Measurements from ENCODE around the gene C7orf33. TPM values are rescaled to one million over a fixed set of nuclear protein-coding genes. Genes with fewer than 3 reads are reported as not detected.
A peak's percentile ranks its signal among the peaks of the same experiment; 100 is the strongest.
"Not testable (repeated sequence)": the region's sequence is repeated elsewhere in the genome, so short reads cannot be mapped to it uniquely, and the experiment has no call there.

Gene C7orf33
- total and polyA plus RNA-seq, 2 experiments from 2014 or later = not detected

DNA sequence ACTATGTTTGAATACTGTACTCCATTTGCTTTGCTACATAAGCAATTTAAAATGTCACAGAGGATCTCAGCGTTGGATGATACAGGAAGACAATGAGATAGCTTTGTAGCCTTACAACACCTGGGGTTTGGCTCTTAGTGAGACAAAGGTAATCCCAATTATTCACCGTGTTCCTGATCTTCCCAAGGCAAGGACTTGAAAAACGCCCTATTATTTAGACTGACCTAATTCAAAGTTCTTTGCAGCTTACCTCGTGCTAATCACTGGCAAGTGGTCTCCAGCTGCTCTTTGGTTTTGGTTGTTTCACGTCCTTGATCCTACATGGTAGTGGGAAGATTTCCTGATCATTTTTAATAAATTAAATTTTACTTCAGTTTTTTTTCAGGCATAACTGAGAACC is 23.0 kb upstream of the C7orf33 start:
- TF ChIP-seq POLR2AphosphoS5 (IDR thresholded peaks at IDR 0.05; ENCODE audit: low read depth) (no peak), STAT1 (IDR thresholded peaks at IDR 0.05; ENCODE audit: unreplicated experiment) (no peak), ZNF331 (CRISPR knock-in tag; IDR thresholded peaks at IDR 0.05; ENCODE audit: low read depth) (no peak), ZNF114 (CRISPR knock-in tag; IDR thresholded peaks at IDR 0.05) (no peak)
- TF ChIP-seq, protein P1, sequence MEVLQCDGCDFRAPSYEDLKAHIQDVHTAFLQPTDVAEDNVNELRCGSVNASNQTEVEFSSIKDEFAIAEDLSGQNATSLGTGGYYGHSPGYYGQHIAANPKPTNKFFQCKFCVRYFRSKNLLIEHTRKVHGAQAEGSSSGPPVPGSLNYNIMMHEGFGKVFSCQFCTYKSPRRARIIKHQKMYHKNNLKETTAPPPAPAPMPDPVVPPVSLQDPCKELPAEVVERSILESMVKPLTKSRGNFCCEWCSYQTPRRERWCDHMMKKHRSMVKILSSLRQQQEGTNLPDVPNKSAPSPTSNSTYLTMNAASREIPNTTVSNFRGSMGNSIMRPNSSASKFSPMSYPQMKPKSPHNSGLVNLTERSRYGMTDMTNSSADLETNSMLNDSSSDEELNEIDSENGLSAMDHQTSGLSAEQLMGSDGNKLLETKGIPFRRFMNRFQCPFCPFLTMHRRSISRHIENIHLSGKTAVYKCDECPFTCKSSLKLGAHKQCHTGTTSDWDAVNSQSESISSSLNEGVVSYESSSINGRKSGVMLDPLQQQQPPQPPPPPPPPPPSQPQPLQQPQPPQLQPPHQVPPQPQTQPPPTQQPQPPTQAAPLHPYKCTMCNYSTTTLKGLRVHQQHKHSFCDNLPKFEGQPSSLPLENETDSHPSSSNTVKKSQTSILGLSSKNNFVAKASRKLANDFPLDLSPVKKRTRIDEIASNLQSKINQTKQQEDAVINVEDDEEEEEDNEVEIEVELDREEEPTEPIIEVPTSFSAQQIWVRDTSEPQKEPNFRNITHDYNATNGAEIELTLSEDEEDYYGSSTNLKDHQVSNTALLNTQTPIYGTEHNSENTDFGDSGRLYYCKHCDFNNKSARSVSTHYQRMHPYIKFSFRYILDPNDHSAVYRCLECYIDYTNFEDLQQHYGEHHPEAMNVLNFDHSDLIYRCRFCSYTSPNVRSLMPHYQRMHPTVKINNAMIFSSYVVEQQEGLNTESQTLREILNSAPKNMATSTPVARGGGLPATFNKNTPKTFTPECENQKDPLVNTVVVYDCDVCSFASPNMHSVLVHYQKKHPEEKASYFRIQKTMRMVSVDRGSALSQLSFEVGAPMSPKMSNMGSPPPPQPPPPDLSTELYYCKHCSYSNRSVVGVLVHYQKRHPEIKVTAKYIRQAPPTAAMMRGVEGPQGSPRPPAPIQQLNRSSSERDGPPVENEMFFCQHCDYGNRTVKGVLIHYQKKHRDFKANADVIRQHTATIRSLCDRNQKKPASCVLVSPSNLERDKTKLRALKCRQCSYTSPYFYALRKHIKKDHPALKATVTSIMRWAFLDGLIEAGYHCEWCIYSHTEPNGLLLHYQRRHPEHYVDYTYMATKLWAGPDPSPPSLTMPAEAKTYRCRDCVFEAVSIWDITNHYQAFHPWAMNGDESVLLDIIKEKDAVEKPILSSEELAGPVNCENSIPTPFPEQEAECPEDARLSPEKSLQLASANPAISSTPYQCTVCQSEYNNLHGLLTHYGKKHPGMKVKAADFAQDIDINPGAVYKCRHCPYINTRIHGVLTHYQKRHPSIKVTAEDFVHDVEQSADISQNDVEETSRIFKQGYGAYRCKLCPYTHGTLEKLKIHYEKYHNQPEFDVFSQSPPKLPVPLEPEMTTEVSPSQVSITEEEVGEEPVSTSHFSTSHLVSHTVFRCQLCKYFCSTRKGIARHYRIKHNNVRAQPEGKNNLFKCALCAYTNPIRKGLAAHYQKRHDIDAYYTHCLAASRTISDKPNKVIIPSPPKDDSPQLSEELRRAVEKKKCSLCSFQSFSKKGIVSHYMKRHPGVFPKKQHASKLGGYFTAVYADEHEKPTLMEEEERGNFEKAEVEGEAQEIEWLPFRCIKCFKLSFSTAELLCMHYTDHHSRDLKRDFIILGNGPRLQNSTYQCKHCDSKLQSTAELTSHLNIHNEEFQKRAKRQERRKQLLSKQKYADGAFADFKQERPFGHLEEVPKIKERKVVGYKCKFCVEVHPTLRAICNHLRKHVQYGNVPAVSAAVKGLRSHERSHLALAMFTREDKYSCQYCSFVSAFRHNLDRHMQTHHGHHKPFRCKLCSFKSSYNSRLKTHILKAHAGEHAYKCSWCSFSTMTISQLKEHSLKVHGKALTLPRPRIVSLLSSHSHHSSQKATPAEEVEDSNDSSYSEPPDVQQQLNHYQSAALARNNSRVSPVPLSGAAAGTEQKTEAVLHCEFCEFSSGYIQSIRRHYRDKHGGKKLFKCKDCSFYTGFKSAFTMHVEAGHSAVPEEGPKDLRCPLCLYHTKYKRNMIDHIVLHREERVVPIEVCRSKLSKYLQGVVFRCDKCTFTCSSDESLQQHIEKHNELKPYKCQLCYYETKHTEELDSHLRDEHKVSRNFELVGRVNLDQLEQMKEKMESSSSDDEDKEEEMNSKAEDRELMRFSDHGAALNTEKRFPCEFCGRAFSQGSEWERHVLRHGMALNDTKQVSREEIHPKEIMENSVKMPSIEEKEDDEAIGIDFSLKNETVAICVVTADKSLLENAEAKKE (CRISPR knock-in tag; IDR thresholded peaks at IDR 0.05) = peak; percentile 72
- Mint-ChIP-seq H3K27ac (no peak overlapping the region; the same call in 1 of the 2 replicates), H3K4me3 (no peak overlapping the region), H3K36me3 (ENCODE audit: low read depth) (peaks cover 4% of the 10 kb centered on the region; the same call in 1 of the 3 replicates), H3K9me3 (peaks cover 6% of the 10 kb centered on the region; the same call in 1 of the 3 replicates), H3K4me1 (peaks cover 11% of the 10 kb centered on the region; the same call in 2 of the 3 replicates), H3K27me3 (ENCODE audit: insufficient read depth, low read depth, poor library complexity) (peaks cover 3% of the 10 kb centered on the region)
- H3K36me3 ChIP-seq (ENCODE audit: insufficient read depth) = no peaks in the 10 kb centered on the region
- no peak overlapping the region for H3K4me2 ChIP-seq
- H2AFZ ChIP-seq = no peak overlapping the region
- no peaks in the 10 kb centered on the region for H3K79me2 ChIP-seq (replicated peaks; ENCODE audit: insufficient read depth)
- no peaks in the 10 kb centered on the region for H4K20me1 ChIP-seq (replicated peaks; ENCODE audit: insufficient read depth)
- H3K27ac ChIP-seq (ENCODE audit: low read depth) = no peak overlapping the region
- H3K4me3 ChIP-seq = no peak overlapping the region
- H3K9me2 ChIP-seq (ENCODE audit: insufficient read depth) = peaks cover 4% of the 10 kb centered on the region; the same call in 1 of the 2 replicates
- peak; percentile 30 for DNase-seq (ENCODE audit: low spot score)
- H3K27me3 ChIP-seq (ENCODE audit: insufficient read depth) = no peaks in the 10 kb centered on the region
- peak; percentile 92 for ATAC-seq
- no peaks in the 10 kb centered on the region for H3F3A ChIP-seq (replicated peaks; ENCODE audit: low read depth)
- H3K4me1 ChIP-seq (ENCODE audit: insufficient read depth) = 0 out of 2 replicates have a peak, but pooled peaks cover 4% of the 10 kb centered on the region

DNA sequence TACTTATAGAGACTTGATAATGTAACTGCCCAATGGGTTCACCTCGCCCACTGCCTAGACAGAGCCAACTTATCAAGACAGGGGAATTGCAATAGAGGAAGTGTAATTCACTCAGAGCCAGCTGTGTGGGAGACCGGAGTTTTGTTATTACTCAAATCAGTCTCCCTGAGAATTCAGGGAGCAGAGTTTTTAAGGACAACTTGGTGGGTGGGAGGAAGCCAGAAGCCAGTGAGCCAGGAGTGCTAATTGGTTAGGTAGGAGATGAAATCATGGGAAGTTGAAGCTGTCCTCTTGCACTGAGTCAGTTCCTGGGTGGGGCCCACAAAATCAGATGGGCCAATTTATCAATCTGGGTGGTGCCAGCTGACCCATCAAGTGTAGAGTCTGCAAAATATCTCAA is 20.1 kb upstream of the C7orf33 start:
- Mint-ChIP-seq H3K36me3 (ENCODE audit: low read depth) (peaks cover 4% of the 10 kb centered on the region; the same call in 1 of the 3 replicates), H3K9me3 (peaks cover 6% of the 10 kb centered on the region; the same call in 2 of the 3 replicates), H3K27ac (no peak overlapping the region), H3K4me1 (peaks cover 11% of the 10 kb centered on the region; the same call in 2 of the 3 replicates), H3K27me3 (ENCODE audit: insufficient read depth, low read depth, poor library complexity) (peaks cover 3% of the 10 kb centered on the region), H3K4me3 (no peak overlapping the region)
- Histone ChIP-seq H4K20me1 (replicated peaks; ENCODE audit: insufficient read depth) (no peaks in the 10 kb centered on the region), H3K9me2 (ENCODE audit: insufficient read depth) (peaks cover 4% of the 10 kb centered on the region; the same call in 1 of the 2 replicates), H3K79me2 (replicated peaks; ENCODE audit: insufficient read depth) (no peaks in the 10 kb centered on the region), H2AFZ (no peak overlapping the region), H3K36me3 (ENCODE audit: insufficient read depth) (no peaks in the 10 kb centered on the region), H3F3A (replicated peaks; ENCODE audit: low read depth) (no peaks in the 10 kb centered on the region), H3K4me3 (no peak overlapping the region), H3K4me2 (no peak overlapping the region), H3K27me3 (ENCODE audit: insufficient read depth) (no peaks in the 10 kb centered on the region), H3K27ac (ENCODE audit: low read depth) (no peak overlapping the region), H3K4me1 (ENCODE audit: insufficient read depth) (0 out of 2 replicates have a peak, but pooled peaks cover 4% of the 10 kb centered on the region)
- TF ChIP-seq CREB1 (CRISPR knock-in tag; IDR thresholded peaks at IDR 0.05; ENCODE audit: low read depth) (no peak), ZNF331 (CRISPR knock-in tag; IDR thresholded peaks at IDR 0.05; ENCODE audit: low read depth) (no peak)
- no peak for ATAC-seq
- no peak for DNase-seq (ENCODE audit: low spot score)

DNA sequence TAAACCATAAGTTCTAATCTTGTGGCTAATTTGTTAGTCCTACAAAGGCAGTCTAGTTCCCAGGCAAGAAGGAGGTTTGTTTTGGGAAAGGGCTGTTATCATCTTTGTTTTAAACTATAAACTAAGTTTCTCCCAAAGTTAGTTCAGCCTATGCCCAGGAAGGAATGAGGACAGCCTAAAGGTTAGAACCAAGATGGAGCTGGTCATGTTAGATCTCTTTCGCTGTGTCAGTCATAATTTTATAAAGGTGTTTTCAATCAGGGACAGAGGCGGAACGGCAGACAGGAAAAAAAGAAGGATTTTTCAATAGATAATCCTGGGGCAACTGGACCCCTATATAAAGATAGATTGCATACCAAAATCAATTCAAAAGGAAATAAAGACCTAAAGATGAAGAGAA is 19.6 kb upstream of the C7orf33 start:
- H3K27me3 ChIP-seq (ENCODE audit: insufficient read depth); H4K20me1 ChIP-seq (replicated peaks; ENCODE audit: insufficient read depth); H3F3A ChIP-seq (replicated peaks; ENCODE audit: low read depth); H3K27me3 Mint-ChIP-seq (ENCODE audit: insufficient read depth, low read depth, poor library complexity); H3K4me2 ChIP-seq; H3K36me3 Mint-ChIP-seq (ENCODE audit: low read depth); H3K9me2 ChIP-seq (ENCODE audit: insufficient read depth); H3K4me3 ChIP-seq; H3K4me1 ChIP-seq (ENCODE audit: insufficient read depth); DNase-seq (ENCODE audit: low spot score); H3K27ac Mint-ChIP-seq; ATAC-seq; H2AFZ ChIP-seq; H3K79me2 ChIP-seq (replicated peaks; ENCODE audit: insufficient read depth); H3K27ac ChIP-seq (ENCODE audit: low read depth); H3K9me3 Mint-ChIP-seq; H3K36me3 ChIP-seq (ENCODE audit: insufficient read depth); H3K4me3 Mint-ChIP-seq: not testable (repeated sequence)
- peaks cover 11% of the 10 kb centered on the region; the same call in 2 of the 3 replicates for H3K4me1 Mint-ChIP-seq
